Neuron (in vitro differentiated cells): Measurements from ENCODE around the gene UNC79.
"Not testable (repeated sequence)": the region's sequence is repeated elsewhere in the genome, so short reads cannot be mapped to it uniquely, and the experiment has no call there.

Source experiments
- H2AFZ ChIP-seq: one replicate; pipeline ENCODE4 v1.6.1; 2013; ENCODE audit warnings: low read depth, mild to moderate bottlenecking, inconsistent platforms, low read length, moderate library complexity
- H3K27me3 ChIP-seq: one replicate; pipeline ENCODE4 v1.6.1; 2013; ENCODE audit warnings: low read length; ENCODE audit not compliant: insufficient read depth
- H3K36me3 ChIP-seq: one replicate; pipeline ENCODE4 v1.6.1; 2013; ENCODE audit warnings: low read length; ENCODE audit not compliant: insufficient read depth
- H3K4me1 ChIP-seq: one replicate; pipeline ENCODE4 v1.6.1; 2013; ENCODE audit warnings: low read length; ENCODE audit not compliant: insufficient read depth
- H3K4me3 ChIP-seq: 2 replicates; pipeline ENCODE4 v1.5.1; 2013; ENCODE audit warnings: mild to moderate bottlenecking, low read length, moderate library complexity
- H3K9me3 ChIP-seq: one replicate; pipeline ENCODE4 v1.6.1; 2013; ENCODE audit warnings: low read length

The UNC79 gene

DNA sequence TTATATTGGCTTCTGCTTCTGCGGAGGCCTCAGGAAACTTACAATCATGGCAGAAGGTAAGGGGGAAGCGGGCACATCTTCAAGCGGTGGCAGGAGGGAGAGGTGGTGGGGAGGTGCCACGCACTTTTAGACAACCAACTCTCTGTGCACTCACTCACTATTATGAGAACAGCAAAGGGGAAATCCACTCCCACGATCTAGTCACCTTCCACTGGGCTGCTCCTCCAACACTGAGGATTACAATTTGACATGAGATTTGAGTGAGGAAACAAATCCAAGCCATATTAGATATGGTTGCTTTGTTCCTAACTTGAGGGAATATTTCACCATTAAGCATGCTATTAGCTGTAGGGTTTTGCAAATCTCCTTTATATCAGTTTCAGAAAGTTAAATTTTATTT lies 80.3 kb downstream of the UNC79 start:
- H3K4me1 ChIP-seq: no peaks in the 10 kb centered on the region
- H3K4me3 ChIP-seq: no peak overlapping the region
- H3K27me3 ChIP-seq: no peaks in the 10 kb centered on the region
- no peaks in the 10 kb centered on the region for H3K9me3 ChIP-seq
- H2AFZ ChIP-seq: no peak overlapping the region
- H3K36me3 ChIP-seq: no peaks in the 10 kb centered on the region

DNA sequence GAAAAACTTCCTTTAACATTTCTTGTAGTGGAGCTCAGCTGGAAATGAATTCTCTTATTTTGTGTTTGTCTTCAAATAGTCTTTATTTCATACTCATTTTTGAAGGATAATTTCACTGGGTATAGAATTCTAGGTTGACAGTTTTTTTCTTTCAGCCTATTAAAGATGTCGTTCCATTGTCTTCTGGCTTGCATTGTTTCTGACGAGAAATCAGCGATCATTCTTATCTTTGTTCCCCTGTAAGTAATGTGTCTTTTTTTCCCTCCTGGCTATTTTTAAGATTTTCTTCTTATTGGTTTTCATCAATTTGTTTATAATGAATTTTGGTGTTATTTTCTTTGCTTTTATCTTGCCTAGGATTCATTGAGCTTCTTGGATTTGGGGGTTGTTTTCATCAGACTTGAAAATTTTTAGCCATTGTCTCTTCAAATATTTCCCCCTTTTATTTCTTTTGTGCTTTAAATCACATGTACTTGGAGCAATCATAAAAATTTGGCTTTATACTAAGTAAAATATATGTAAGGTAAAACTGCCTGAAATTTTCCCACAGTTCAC lies 89.4 kb downstream of the UNC79 start:
- H3K27me3 ChIP-seq: no peaks in the 10 kb centered on the region
- H3K9me3 ChIP-seq: no peaks in the 10 kb centered on the region
- no peak overlapping the region for H3K4me3 ChIP-seq
- H2AFZ ChIP-seq: no peak overlapping the region
- no peaks in the 10 kb centered on the region for H3K4me1 ChIP-seq
- no peaks in the 10 kb centered on the region for H3K36me3 ChIP-seq

DNA sequence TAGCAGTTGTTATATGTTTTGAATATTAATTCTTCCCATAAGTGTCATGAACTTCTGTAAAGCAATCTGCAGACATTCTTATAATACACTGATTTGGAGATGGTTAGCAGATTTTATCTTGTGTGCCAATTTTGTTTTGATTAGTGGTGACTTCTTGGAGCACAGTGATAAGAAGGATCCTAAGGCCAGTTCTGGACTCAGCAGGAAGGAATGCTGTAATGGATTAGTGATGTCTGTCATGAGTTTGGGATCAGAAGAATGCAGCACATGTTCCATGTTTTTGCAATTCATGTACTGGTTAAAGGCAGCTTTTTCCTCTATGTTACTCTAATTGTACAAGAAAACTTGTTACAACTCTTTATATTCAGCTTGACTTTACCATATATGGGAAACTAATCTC lies 91.5 kb downstream of the UNC79 start:
- H3K36me3 ChIP-seq: no peaks in the 10 kb centered on the region
- no peaks in the 10 kb centered on the region for H3K9me3 ChIP-seq
- H3K4me1 ChIP-seq: no peaks in the 10 kb centered on the region
- H3K27me3 ChIP-seq: no peaks in the 10 kb centered on the region
- H3K4me3 ChIP-seq: no peak overlapping the region
- H2AFZ ChIP-seq: no peak overlapping the region

DNA sequence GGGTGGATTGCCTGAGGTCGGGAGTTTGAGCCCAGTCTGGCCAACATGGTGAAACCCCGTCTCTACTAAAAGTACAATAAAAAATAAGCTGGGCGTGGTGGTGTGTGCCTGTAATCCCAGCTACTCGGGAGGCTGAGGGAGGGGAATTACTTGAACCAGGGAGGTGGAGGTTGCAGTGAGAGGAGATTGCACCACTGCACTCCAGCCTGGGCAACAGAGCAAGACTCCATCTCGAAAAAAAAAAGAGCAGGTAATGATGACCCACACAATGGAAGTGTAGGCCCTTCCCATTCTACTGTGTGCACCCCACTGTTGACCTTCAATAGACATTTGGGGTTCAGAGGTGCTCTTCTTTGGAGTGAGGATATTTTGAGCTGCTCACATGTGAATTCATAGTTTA lies 94.5 kb downstream of the UNC79 start:
- H3K27me3 ChIP-seq, H3K9me3 ChIP-seq, H3K36me3 ChIP-seq, H2AFZ ChIP-seq, H3K4me1 ChIP-seq, H3K4me3 ChIP-seq: not testable (repeated sequence)

DNA sequence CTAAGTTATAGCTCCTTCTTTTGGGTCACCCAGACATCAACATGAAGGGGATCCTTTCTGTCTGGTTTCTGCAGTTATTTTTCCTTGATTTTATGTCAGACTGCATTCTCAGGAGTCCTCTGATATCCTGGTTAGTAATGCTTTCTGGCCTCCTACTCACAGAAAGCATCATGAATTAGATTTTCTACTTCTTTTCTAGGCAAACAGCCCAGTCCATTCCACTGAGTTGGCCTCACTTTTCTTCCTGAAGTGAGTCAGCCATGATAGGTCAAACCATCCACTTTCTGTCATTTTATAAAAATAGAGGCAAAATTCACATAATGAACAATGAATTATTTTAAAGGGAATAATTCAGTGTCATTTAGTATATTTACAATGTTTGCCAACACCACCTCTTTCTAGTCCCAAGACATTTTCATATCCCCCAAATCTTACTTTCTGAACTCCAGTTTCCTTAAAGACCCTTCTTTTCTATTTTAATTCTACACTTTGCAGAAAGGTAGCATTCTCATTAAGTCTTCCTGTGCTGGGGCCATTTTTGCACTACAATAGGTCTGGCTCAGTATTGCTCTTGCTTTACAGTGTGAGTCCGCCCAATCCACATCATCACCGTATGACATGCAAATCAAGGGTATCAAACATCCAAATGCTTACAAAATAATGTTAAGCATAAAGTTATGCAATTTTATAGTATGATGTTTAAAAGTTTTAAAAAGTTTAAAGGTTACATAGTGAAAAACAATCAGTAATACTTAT lies 95.1 kb downstream of the UNC79 start:
- Histone ChIP-seq H2AFZ (no peak overlapping the region), H3K4me3 (no peak overlapping the region)

DNA sequence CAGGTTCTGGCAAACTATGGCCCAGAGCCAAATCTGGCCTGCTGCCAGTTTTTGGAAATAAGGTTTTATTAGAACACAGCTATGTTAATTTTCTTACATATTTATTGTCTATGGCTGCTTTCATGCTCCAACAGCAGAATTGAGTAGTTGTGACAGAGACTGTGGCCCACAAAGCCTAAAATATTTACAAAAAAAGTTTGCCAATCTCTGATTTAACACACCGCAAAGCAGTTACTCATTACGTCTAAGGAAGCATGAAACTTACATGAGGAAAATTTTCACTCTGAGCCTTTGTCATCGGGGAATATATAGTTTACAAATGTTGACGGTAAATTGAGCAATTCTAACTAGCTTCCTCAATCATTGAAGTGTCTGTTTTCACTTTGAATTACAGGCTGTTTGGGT lies 96.5 kb downstream of the UNC79 start:
- Histone ChIP-seq H3K9me3 (no peaks in the 10 kb centered on the region), H3K27me3 (no peaks in the 10 kb centered on the region), H2AFZ (no peak overlapping the region), H3K36me3 (no peaks in the 10 kb centered on the region), H3K4me3 (no peak overlapping the region), H3K4me1 (no peaks in the 10 kb centered on the region)

More for the DNA sequence above, 95.1 kb downstream of the UNC79 start:
- Histone ChIP-seq H3K4me1 (no peaks in the 10 kb centered on the region), H3K36me3 (no peaks in the 10 kb centered on the region), H3K9me3 (no peaks in the 10 kb centered on the region), H3K27me3 (no peaks in the 10 kb centered on the region)

DNA sequence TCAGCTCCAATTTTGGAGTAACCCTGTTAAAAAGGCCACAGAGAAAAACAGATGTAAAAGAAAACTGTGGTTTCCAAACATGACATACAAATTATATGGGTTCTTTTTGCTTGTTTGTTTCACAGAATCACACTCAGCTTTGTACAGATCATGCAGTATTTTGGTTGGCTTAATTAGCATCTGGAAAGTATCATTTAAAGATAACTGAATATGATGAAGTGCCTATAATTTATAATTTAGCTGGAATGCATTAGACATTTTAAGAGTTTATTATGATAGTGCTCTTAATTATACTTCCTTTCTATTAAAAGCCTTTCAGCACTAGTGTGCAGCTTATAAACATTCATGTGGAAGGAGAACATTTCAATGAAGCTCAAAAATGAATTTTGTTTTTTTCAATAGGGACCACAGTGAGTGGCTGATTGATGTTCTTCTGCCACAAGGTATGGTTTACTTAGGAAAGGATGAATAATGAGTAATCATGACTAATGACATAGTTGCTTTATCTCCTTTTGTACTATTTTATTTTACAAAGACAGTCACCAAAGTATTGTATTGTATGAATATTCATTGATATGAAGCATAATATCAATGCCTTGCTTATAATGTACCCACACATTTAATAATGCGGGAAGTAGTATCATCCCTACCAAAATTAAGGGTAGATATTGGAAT lies 98.3 kb downstream of the UNC79 start:
- no peak overlapping the region for H3K4me3 ChIP-seq
- no peak overlapping the region for H2AFZ ChIP-seq
- no peaks in the 10 kb centered on the region for H3K36me3 ChIP-seq
- H3K4me1 ChIP-seq: no peaks in the 10 kb centered on the region
- no peaks in the 10 kb centered on the region for H3K27me3 ChIP-seq
- H3K9me3 ChIP-seq: no peaks in the 10 kb centered on the region

DNA sequence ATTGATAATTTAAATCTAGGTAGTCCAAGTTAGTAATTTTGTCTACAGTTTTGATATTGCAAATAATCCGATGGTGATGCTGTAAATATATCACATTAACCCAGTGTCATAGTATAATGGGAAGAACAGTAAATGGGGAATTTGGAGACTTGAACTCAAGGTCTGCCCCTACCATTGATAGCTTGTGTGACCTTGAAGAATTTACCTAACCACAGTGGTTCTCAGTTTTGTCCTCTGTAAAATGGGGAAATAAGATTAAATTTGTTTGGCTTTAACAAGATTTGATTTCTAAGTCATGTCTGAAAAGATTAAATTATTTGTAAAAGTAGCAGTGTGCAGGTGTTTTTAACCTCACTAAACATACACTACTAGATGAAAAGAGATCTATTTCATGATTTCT lies 100.9 kb downstream of the UNC79 start:
- no peaks in the 10 kb centered on the region for H3K4me1 ChIP-seq
- no peak overlapping the region for H2AFZ ChIP-seq
- H3K27me3 ChIP-seq: no peaks in the 10 kb centered on the region
- H3K4me3 ChIP-seq: no peak overlapping the region
- no peaks in the 10 kb centered on the region for H3K36me3 ChIP-seq
- H3K9me3 ChIP-seq: no peaks in the 10 kb centered on the region

DNA sequence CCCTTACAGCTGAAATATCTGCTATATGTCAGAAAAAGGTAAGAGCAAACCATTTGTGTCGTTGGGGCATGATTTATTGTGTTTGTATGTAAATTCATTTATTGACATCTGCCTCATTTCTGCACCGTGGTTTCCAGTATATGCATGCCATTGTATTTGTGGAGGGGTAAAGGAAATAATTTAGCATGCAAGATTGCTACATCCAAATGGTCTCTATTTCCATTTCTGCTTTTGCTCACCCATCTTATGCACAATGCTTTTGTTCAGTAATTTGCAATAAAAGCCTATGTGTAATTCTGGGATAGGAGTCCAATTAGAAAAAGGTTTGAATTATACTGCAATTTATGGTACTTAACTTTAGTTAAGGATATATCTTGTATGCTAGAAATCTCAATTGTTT lies 101.8 kb downstream of the UNC79 start:
- Histone ChIP-seq H3K36me3 (no peaks in the 10 kb centered on the region), H3K9me3 (no peaks in the 10 kb centered on the region), H2AFZ (no peak overlapping the region), H3K4me3 (no peak overlapping the region), H3K4me1 (no peaks in the 10 kb centered on the region), H3K27me3 (no peaks in the 10 kb centered on the region)

DNA sequence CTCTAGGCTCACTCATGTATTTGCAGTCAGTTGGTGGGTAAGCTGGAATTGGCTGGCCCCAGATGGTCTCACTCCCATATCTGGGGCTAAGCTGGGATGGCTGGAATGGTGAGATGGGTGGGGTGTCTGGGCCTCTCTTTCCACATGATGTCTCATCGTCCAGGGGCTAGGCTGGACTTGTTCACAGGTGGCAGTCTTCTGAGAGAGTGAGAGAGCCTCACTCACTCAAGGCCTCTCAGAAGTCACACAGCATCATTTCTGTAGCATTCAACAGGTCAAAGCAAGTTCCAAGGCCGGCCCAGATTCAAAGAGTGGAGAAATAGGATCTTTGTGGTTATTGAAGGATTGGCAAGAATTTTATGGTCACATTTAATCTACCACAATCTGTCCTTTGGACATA lies 102.7 kb downstream of the UNC79 start:
- Histone ChIP-seq H3K4me3 (no peak overlapping the region), H3K36me3 (no peaks in the 10 kb centered on the region), H3K9me3 (no peaks in the 10 kb centered on the region), H2AFZ (no peak overlapping the region), H3K27me3 (no peaks in the 10 kb centered on the region), H3K4me1 (no peaks in the 10 kb centered on the region)

DNA sequence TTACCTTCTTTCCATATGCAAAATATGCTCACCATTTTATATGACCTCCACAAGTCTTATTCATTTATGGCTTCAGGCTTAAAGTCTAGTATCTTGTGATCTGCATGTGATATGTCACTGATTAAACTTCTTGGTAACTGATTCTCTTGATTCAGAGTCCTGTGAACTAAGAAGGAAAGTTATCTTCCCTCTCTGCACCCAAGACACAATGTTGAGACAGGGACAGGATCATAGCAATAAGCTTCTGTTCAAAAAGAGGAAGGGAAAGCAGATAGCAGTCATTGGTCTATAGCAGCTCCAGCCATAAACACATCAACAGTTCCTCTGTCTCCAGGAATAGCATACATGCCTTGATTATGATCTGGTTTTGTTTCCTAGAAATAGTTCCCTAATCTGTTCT lies 103.1 kb downstream of the UNC79 start:
- H3K27me3 ChIP-seq: no peaks in the 10 kb centered on the region
- H3K4me1 ChIP-seq: no peaks in the 10 kb centered on the region
- no peaks in the 10 kb centered on the region for H3K9me3 ChIP-seq
- H3K36me3 ChIP-seq: no peaks in the 10 kb centered on the region
- no peak overlapping the region for H2AFZ ChIP-seq
- H3K4me3 ChIP-seq: no peak overlapping the region

DNA sequence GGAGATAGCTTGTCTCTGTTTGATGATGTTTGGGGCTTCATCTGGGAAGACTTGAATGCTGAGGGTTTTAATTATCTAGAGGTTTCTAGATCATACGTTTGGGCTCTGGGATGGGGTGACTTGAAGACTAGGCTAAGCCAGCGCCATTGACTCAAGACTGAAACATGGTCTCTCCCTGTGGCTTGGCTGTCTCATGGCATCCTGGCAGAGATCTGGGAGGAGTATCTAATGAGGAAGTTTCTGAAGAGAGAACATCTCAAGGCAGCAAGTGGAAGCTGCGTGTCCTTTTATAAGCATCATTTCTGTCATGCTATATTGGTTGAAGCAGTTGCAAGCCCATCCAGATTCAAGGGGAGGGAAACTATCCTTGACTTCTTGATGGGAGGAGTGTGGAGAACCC lies 104.8 kb downstream of the UNC79 start:
- Histone ChIP-seq H3K27me3 (no peaks in the 10 kb centered on the region), H3K9me3 (no peaks in the 10 kb centered on the region), H3K4me3 (no peak overlapping the region), H2AFZ (no peak overlapping the region), H3K36me3 (no peaks in the 10 kb centered on the region), H3K4me1 (no peaks in the 10 kb centered on the region)

DNA sequence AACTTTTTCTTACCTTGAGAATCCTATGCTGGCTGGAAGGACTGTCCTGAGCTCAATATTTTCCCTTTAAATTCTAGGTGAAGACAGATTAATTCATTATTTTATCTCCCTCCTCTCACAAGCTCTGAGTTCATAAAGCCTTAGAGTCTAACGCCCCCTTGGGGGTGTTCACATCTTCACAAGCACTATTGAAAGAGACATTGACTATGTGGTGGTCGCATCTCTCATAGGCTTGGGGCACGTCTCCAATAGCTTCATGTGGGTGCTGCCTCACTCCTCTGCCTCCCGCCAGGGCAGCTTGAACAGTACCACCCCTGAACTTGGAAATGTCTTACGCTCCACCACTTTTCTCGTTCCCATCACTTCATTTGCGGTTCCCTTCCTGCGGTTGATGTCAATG lies 106.2 kb downstream of the UNC79 start:
- Histone ChIP-seq H2AFZ (no peak overlapping the region), H3K9me3 (no peaks in the 10 kb centered on the region), H3K27me3 (no peaks in the 10 kb centered on the region), H3K4me1 (no peaks in the 10 kb centered on the region), H3K4me3 (no peak overlapping the region), H3K36me3 (no peaks in the 10 kb centered on the region)
